GM21723 (cell line): ENCODE measurements around the gene OPTN.
"Not testable (repeated sequence)": the region's sequence is repeated elsewhere in the genome, so short reads cannot be mapped to it uniquely, and the experiment has no call there.

ENCODE experiments used
- ATAC-seq: cut with Tn5 transposase; IDR thresholded peaks from one replicate; pipeline ENCODE4 v1.9.1; 2021; ENCODE audit warnings: mild to moderate bottlenecking, moderate library complexity; ENCODE audit not compliant: unreplicated experiment

Gene OPTN

GRCh38 chr10:13089345-13089744 is 10.6 kb upstream of the OPTN start:
- ATAC-seq: no peak

- no peak for ATAC-seq
Observed at GRCh38 chr10:13090289-13090688, 9.7 kb upstream of the OPTN start.

- no peak for ATAC-seq
Observed at GRCh38 chr10:13091801-13092200, 8.2 kb upstream of the OPTN start.

- no peak for ATAC-seq
Observed at GRCh38 chr10:13092291-13093102, 7.5 kb upstream of the OPTN start.

- not testable (repeated sequence) for ATAC-seq
Observed at GRCh38 chr10:13094082-13094481, 5.9 kb upstream of the OPTN start.

- ATAC-seq: no peak
Observed at GRCh38 chr10:13095094-13095493, 4.9 kb upstream of the OPTN start.

- no peak for ATAC-seq
Observed at GRCh38 chr10:13095929-13096328, 4.0 kb upstream of the OPTN start.

GRCh38 chr10:13099144-13099665 is 758 bp upstream of the OPTN start:
- peak; percentile 40 for ATAC-seq

GRCh38 chr10:13100349-13101294 is 659 bp downstream of the OPTN start:
- peak; percentile 35 for ATAC-seq

- ATAC-seq: no peak
Observed at GRCh38 chr10:13102002-13102794, 2.2 kb downstream of the OPTN start.

- ATAC-seq: no peak
Observed at GRCh38 chr10:13103554-13103953, 3.6 kb downstream of the OPTN start.

GRCh38 chr10:13104697-13105096 is 4.7 kb downstream of the OPTN start:
- ATAC-seq: no peak

- ATAC-seq: no peak
Observed at GRCh38 chr10:13105184-13105583, 5.2 kb downstream of the OPTN start.

- no peak for ATAC-seq
Observed at GRCh38 chr10:13106387-13107045, 6.6 kb downstream of the OPTN start.

GRCh38 chr10:13110908-13111307 is 10.9 kb downstream of the OPTN start:
- no peak for ATAC-seq

GRCh38 chr10:13113544-13113943 is 13.6 kb downstream of the OPTN start:
- no peak for ATAC-seq

GRCh38 chr10:13115832-13116803 is 16.2 kb downstream of the OPTN start:
- no peak for ATAC-seq

- ATAC-seq: no peak
Observed at GRCh38 chr10:13117841-13118783, 18.1 kb downstream of the OPTN start.
